LoVo (cell line): ENCODE measurements around the gene GARS1.
"Not testable (repeated sequence)": the region's sequence is repeated elsewhere in the genome, so short reads cannot be mapped to it uniquely, and the experiment has no call there.

Experiments used
- DNase-seq: peaks from one replicate; pipeline ENCODE4 v3.0.0-alpha.2; 2016; ENCODE audit warnings: low spot score

GARS1 gene

DNA sequence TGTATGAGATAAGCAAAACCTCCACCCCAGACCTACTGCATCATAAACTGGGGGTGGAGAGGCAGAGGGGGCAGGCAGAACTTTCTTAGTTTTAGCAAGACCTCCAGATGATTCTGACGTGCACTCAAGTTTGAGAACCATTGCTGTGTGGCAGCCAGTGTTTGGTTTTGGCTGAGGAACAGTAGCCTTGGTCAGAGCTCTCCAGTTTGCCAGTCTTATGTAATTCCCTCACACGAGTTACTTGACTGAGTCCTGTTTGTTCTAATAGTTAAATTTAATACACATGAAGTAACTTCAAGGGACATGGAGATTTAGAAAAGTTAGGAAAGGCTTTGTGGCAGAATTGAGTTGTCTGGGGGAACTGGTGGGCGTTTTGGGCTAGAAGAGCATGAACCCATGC lies 38.5 kb downstream of the GARS1 start:
- DNase-seq = no peak

GRCh38 chr7:30634193-30634626 lies 39.5 kb downstream of the GARS1 start:
- no peak for DNase-seq

DNA sequence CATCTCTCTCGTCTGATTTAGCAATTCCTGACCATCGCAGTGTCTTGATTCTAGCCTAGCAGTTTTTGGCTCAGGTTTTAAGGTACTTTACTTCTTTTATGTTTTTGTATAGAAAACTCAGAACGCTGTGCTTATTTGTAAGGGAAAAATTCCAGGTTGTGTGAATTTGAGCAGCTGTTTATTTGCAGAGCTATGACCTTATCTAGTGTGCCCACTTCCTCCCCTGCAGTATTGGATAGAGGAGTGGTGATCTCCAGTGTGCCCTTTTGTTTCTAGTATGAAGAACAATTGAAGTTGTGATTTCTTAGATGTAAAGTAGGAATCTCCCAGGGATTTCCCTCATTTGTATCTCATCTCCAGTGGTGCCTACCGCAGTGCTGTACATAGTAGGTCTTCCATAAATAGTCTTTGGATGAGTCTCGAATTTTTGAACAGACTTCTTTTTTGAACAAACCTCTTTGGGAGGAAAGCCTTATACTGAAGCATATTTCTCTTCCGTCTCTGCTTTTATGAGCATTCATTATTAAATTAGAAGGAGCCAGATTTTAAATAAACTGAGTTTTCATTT lies 40.0 kb downstream of the GARS1 start:
- no peak for DNase-seq

- no peak for DNase-seq
These were observed 41.1 kb downstream of the GARS1 start for GRCh38 chr7:30635798-30636197.

DNA sequence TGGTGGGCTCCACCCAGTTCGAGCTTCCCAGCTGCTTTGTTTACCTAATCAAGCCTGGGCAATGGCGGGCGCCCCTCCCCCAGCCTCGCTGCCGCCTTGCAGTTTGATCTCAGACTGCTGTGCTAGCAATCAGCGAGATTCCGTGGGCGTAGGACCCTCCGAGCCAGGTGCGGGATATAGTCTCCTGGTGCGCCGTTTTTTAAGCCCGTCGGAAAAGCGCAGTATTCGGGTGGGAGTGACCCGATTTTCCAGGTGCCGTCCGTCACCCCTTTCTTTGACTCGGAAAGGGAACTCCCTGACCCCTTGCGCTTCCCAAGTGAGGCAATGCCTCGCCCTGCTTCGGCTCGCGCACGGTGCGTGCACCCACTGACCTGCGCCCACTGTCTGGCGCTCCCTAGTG lies 47.6 kb downstream of the GARS1 start:
- not testable (repeated sequence) for DNase-seq

- no peak for DNase-seq
These were observed 48.1 kb downstream of the GARS1 start for GRCh38 chr7:30642789-30643188.

GRCh38 chr7:30644286-30644955 lies 49.7 kb downstream of the GARS1 start:
- no peak for DNase-seq

GRCh38 chr7:30645661-30646060 lies 51.0 kb downstream of the GARS1 start:
- no peak for DNase-seq

- DNase-seq = no peak
These were observed 51.5 kb downstream of the GARS1 start for GRCh38 chr7:30646154-30646553.

- no peak for DNase-seq
These were observed 53.1 kb downstream of the GARS1 start for GRCh38 chr7:30647589-30648364.

DNA sequence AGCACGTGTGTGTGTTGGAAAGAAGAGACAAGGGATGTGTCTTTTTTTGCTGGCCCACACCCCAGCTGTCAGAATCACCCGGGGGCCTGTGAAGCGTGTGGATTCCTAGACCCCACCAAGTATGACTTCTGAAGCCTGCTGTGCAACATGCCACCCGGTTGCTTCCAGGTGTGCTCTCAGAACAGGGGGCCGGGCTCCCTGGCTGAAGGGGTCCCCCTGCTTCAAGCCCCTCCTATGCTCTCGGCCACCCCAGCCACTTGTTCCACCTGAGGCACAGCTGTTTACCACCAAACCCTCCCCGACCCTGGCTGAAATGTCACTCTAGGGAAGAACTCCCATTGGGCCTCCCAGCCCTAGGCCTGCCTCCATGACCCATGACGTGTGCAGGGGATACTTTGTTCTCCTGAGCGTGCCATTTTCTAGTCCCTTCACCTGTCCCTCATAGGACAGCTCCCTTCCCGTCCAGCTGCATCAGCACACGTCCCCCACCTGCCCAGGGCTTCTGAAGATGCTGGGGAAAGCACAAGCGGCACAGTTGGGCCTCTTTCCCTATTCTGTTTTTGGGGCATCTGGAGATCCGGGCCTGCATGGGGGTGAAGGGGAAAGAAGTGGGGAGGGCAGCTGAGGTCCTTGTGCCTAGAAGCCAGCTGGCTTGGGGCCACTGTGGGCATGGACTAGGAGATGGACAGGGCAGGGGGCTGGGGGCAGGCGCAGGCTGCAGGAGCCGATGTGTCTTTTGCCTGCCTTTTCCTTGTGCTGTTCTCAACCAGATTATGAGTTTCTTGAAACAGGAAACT lies 54.3 kb downstream of the GARS1 start:
- DNase-seq = no peak

- DNase-seq = no peak
These were observed 55.2 kb downstream of the GARS1 start for GRCh38 chr7:30649717-30650420.

DNA sequence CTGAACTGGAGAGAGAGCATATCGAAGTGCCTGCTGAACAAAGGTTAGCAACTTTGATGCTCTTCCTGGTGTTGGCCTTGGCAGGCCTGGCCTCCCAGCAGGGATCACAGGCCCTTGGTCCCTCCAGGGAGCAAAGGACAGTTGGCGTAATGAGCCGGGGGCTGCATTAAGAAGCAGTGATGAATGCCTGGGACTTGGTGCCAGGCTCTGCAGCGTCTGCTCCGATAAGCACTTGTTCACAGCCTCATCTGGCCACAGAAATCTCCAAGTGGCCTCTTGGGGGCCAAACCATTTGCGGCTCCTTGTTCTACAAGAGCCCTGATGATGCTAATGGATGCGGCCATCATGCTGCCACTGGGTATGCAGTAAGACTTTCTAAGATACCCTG lies 55.7 kb downstream of the GARS1 start:
- DNase-seq = no peak

- DNase-seq = no peak
These were observed 57.5 kb downstream of the GARS1 start for GRCh38 chr7:30652132-30652531.

DNA sequence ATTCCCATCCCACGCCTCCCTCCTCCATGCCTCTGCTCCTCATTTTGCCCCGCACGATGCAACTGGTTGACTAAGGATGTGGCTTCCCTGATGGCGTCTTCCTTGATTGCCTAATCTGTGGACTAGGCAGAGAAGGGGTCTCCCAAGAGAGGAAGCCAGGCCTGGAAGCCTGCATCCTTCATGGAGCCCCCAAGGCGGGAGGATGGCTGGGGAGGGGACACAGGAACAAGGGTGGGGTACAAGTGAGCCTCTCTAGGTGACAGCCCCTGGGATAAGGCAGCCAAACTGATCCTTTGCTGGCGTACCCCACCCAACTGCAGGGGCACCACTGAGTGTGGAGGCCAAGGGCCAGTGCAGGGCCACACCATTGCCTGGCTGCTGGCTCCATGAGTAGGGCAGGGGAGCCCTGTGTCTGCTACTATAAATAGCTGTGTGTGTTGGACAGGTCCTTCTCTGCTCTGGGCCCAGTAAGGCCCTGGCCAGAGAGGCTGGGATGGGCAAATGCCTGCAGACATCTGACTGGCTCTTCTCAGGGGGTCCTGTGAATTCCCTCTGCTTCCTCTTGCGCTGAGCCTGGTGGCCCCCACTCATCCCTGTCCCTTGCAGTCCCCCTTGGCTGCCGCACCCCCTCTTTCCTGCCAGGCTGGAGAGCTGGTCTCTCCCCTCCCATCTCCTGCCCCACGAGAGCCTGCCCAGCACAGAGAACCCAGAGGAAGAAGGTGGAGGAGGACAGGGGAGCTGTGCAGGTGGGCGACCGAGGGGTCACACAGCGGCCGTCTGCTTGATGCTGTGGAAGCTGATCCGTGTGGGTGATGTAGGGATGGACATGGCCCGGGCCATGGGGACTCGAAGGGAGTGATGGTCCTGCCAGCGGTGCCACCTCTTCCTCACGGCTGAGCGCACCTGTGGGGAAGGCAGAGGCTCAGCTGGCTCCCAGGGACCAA lies 58.3 kb downstream of the GARS1 start:
- DNase-seq = no peak

- DNase-seq = no peak
These were observed 59.8 kb downstream of the GARS1 start for GRCh38 chr7:30654296-30655090.

DNA sequence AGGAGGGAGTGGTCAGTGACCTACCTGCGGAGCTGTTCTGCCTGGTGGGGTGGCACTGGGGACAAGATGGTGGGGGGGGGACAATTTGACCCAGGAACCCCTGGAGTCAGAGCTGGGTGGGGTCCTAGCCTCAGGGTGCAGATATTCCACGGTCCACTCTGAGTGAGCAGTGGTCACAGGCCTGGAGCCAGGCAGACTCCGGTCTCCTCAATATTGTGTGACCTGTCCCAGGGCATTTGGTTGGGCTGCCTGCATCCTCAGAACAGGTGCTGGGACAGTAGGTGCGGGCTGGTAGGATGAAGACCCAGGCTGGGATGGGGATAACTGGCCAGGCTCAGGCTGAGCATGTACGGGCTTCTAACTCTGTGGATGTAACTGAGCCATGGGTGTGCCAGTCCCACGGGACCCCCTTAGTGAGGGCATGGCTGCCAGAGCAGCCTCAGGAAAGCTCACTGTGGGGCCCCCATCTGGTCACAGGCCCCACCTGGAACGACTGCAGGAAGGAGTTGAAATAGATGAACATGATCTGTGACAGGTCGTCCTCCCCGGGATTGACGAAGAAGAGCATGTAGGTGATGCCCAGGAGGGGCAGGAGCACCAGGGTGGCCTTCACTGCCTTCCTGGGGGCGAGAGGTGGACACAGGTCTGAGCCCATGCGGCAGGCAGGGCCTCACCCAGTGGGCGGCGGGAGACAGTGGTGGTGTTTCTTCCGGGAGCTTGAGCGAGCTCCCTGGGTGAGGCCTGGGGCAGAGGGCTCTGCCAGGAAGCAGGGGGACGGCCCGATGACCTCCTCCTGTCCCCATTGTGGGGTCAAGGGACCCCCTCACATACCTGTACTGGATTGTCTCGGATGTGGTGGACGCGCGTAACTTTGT lies 60.7 kb downstream of the GARS1 start:
- DNase-seq = no peak

- DNase-seq = no peak
These were observed 61.6 kb downstream of the GARS1 start for GRCh38 chr7:30656006-30656957.
